HEK293T (cell line): Measurements from ENCODE around the gene CYB5R3.
"Not testable (repeated sequence)": the region's sequence is repeated elsewhere in the genome, so short reads cannot be mapped to it uniquely, and the experiment has no call there.

ENCODE experiments used
- CTCF ChIA-PET: fragments of 350-600 bp; formaldehyde crosslinking; extraction: SDS; loops from one replicate; lab custom pipeline; 2021; ENCODE audit warnings: antibody characterized with exemption, inconsistent platforms; lab: Yijun Ruan, JAX
- POLR2A ChIA-PET: fragments of 350-600 bp; formaldehyde crosslinking; extraction: SDS; loops from one replicate; lab custom pipeline; 2020; ENCODE audit warnings: antibody characterized with exemption, inconsistent platforms; lab: Yijun Ruan, JAX
- DNase-seq: peaks from one replicate; pipeline ENCODE4 v3.0.0; 2012; ENCODE audit warnings: mixed read lengths; ENCODE audit errors: extremely low spot score
- ARNT ChIP-seq: fragments of 450-650 bp; IDR thresholded peaks from 2 replicates; pipeline ENCODE4 v1.6.1; 2017; ENCODE audit warnings: mild to moderate bottlenecking
- BHLHE40 ChIP-seq: fragments of 450-650 bp; IDR thresholded peaks from 2 replicates; pipeline ENCODE4 v1.6.1; 2016; ENCODE audit warnings: mild to moderate bottlenecking, moderate library complexity, borderline replicate concordance
- CTBP1 ChIP-seq: fragments of 450-650 bp; IDR thresholded peaks from 2 replicates; pipeline ENCODE4 v1.6.1; 2016; ENCODE audit warnings: borderline replicate concordance
- ELF4 ChIP-seq: fragments of 450-650 bp; IDR thresholded peaks from 2 replicates; pipeline ENCODE4 v1.6.1; 2017; ENCODE audit warnings: antibody characterized with exemption
- FOXA1 ChIP-seq: fragments of 450-650 bp; IDR thresholded peaks from 2 replicates; pipeline ENCODE4 v1.6.1; 2016; ENCODE audit warnings: mild to moderate bottlenecking
- FOXK2 ChIP-seq: fragments of 450-650 bp; IDR thresholded peaks from 2 replicates; pipeline ENCODE4 v1.6.1; 2016; ENCODE audit warnings: mild to moderate bottlenecking
- FOXM1 ChIP-seq: fragments of 450-650 bp; IDR thresholded peaks from 2 replicates; pipeline ENCODE4 v1.6.1; 2017; ENCODE audit warnings: mild to moderate bottlenecking, borderline replicate concordance
- HDGF ChIP-seq: fragments of 450-650 bp; IDR thresholded peaks from 2 replicates; pipeline ENCODE4 v1.6.1; 2017; ENCODE audit warnings: antibody characterized with exemption, borderline replicate concordance
- L3MBTL2 ChIP-seq: fragments of 450-650 bp; conservative IDR thresholded peaks from 2 replicates; pipeline ENCODE4 v1.6.1; 2016; ENCODE audit warnings: mild to moderate bottlenecking
- LEF1 ChIP-seq: fragments of 450-650 bp; IDR thresholded peaks from 2 replicates; pipeline ENCODE4 v1.6.1; 2017; ENCODE audit warnings: mild to moderate bottlenecking, borderline replicate concordance
- NFRKB ChIP-seq: fragments of 450-650 bp; IDR thresholded peaks from 2 replicates; pipeline ENCODE4 v1.6.1; 2016; ENCODE audit warnings: mild to moderate bottlenecking, moderate library complexity
- SP1 ChIP-seq: fragments of 450-650 bp; IDR thresholded peaks from 2 replicates; pipeline ENCODE4 v1.6.1; 2017
- SUZ12 ChIP-seq: fragments of 450-650 bp; IDR thresholded peaks from 2 replicates; pipeline ENCODE4 v1.6.1; 2016; ENCODE audit warnings: mild to moderate bottlenecking
- TARDBP ChIP-seq: fragments of 450-650 bp; IDR thresholded peaks from 2 replicates; pipeline ENCODE4 v1.6.1; 2016
- ZNF384 ChIP-seq: fragments of 450-650 bp; IDR thresholded peaks from 2 replicates; pipeline ENCODE4 v1.6.1; 2016
- TF ChIP-seq, protein P1 (sequence below): fragments of 450-650 bp; IDR thresholded peaks from 2 replicates; pipeline ENCODE4 v1.6.1; 2016

CYB5R3 gene

DNA sequence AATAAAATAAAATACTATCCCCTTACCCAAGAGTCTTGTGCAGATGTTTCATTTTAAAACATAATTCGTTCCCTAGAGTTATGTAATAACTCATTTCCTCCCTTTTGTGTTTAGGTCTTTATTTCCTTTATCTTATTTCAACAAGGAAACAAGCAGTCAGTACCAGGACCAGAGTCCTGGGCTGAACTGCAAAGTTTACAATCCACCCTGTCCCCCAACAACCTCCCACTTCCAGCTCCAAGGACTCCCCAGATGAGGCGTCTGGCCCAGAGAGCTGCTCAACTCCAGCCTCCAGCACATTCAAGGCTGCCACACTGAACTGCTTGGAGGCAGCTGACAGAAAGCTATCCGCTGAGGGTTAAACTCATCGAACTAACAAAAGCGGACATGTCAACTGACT, 39.0 kb downstream of the CYB5R3 start:
- TF ChIP-seq LEF1 (no peak), FOXA1 (no peak), SUZ12 (no peak), FOXM1 (no peak)
- TF ChIP-seq, protein P1, sequence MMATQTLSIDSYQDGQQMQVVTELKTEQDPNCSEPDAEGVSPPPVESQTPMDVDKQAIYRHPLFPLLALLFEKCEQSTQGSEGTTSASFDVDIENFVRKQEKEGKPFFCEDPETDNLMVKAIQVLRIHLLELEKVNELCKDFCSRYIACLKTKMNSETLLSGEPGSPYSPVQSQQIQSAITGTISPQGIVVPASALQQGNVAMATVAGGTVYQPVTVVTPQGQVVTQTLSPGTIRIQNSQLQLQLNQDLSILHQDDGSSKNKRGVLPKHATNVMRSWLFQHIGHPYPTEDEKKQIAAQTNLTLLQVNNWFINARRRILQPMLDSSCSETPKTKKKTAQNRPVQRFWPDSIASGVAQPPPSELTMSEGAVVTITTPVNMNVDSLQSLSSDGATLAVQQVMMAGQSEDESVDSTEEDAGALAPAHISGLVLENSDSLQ, result no peak
- DNase-seq, result no peak
- ChIA-PET CTCF (no interaction called here), POLR2A (interaction anchor here (1.3 kb wide), 1 partner anchor 40 kb away, joined by 3 read pairs; no protein-coding TSS in a partner anchor)

DNA sequence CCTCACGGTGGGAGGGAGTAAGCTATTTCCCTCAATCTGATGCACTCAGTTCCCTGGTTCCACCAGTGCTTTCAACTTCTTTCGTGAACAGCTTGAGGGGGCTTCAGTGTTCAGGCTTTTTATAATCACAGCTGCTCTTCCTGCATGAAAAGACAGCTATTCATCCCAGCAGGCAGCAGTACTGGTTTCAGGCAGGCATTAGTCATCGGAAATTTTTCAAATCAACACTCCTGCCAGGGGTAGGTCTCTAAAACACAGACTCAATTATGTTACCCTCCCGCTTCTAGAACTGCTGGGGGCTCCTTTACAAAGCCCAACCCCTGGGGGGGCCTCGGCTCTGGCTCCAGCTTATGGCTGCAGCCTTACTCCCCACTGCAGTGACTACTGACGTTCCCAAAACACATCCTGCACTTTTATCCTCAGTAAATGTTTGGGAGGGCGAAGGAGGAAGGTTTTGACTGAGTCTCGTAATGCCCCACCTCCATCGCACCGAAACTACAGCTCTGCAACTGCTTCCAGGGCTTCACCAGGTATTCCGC, 40.3 kb downstream of the CYB5R3 start:
- TF ChIP-seq TARDBP, result no peak
- ChIA-PET POLR2A (interaction anchor here (1.3 kb wide), 1 partner anchor 39 kb away, joined by 3 read pairs; no protein-coding TSS in a partner anchor), CTCF (interaction anchor here (1.1 kb wide), 1 partner anchor 13 kb away, joined by 3 read pairs; no protein-coding TSS in a partner anchor)
- no peak for DNase-seq

DNA sequence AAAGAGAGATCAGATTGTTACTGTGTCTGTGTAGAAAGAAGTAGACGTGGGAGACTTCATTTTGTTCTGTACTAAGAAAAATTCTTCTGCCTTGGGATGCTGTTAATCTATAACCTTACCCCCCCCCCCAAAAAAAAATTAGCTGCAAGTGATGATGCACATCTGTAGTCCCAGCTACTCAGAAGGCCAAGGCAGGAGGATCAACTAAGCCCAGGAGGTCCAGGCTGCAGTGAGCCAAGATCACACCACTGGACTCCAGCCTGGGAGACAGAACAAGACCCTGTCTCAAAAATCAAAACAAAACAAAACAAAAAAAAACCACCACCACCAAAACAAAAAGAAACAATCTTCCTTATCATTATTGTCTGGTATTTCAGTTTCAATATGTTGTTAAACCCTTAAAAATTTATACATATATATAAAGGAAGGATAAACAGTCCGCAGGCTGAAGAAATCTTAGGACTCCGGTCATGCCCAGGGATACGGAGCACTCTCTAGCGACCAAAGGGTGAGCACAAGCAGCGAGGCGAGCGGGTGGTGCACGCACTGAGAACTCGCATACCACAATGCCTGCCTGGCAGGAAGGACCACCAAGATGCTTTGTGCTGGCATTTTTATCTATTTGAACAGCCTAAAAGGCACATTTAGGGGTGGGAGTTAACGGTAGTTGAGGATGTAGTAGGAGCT, 40.9 kb downstream of the CYB5R3 start:
- DNase-seq, result no peak
- TF ChIP-seq SP1 (no peak), LEF1 (no peak), CTBP1 (no peak), HDGF (no peak), SUZ12 (no peak)
- ChIA-PET POLR2A (no interaction called here), CTCF (interaction anchor here (1.1 kb wide), 1 partner anchor 13 kb away, joined by 3 read pairs; no protein-coding TSS in a partner anchor)

DNA sequence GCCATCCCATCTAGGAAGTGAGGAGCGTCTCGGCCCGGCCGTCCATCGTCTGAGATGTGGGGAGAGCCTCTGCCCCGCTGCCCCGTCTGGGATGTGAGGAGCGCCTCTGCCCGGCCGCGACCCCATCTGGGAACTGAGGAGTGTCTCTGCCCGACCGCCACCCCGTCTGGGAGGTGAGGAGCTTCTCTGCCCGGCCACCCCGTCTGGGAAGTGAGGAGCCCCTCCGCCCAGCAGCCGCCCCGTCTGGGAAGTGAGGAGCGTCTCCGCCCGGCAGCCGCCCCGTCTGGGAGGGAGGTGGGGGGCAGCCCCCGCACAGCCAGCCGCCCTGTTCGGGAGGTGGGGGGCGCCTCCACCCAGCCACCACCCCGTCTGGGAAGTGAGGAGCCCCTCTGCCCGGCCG, 41.6 kb downstream of the CYB5R3 start:
- DNase-seq, CTCF ChIA-PET, POLR2A ChIA-PET: not testable (repeated sequence)

DNA sequence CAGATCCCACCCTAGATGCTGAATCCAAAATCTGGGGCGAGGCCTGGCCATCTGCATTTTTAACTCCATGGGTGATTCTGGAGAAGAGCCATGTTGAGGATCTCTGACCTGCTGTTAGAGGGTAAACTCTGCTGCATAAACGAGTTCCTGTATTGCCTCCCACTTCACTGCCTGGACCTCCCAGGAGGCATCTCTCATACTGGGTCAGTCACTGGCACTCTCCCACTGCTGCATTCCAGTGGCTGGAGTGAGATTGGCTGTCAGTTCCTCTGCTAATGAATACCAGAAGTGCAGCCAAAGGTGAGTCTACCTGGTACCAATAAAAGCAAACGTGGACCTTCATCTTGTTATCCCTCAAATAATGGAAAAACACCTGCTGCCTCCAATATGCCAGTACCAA, 44.8 kb downstream of the CYB5R3 start:
- ChIA-PET CTCF (no interaction called here), POLR2A (no interaction called here)
- TF ChIP-seq BHLHE40 (no peak), ELF4 (no peak), CTBP1 (no peak)
- no peak for DNase-seq

DNA sequence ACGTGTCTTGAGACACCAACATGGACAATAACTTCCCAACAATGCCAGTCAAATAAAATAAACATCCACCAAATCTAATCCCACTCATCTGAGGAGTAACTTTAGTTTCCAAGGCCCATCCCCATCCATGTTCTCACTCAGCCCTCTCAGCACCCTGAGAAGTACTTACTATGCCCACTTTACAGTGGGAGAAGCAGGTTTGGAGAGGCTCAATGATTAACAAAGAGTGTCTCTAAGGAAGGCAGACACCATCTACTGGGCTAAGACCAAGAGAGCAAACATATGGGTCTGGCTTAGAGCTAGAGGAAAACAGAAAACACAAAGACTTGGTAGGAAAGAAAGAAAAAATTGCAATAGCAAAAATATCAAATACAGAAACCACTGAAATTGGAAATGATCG, 45.8 kb downstream of the CYB5R3 start:
- ChIA-PET CTCF (no interaction called here), POLR2A (no interaction called here)
- TF ChIP-seq BHLHE40 (no peak), ARNT (no peak), HDGF (no peak), TARDBP (no peak), FOXM1 (no peak), L3MBTL2 (no peak), ELF4 (no peak), LEF1 (no peak), SP1 (no peak), CTBP1 (no peak), SUZ12 (no peak), NFRKB (no peak), FOXA1 (no peak), FOXK2 (no peak), ZNF384 (no peak)
- TF ChIP-seq, protein P1, result no peak
- DNase-seq, result no peak

DNA sequence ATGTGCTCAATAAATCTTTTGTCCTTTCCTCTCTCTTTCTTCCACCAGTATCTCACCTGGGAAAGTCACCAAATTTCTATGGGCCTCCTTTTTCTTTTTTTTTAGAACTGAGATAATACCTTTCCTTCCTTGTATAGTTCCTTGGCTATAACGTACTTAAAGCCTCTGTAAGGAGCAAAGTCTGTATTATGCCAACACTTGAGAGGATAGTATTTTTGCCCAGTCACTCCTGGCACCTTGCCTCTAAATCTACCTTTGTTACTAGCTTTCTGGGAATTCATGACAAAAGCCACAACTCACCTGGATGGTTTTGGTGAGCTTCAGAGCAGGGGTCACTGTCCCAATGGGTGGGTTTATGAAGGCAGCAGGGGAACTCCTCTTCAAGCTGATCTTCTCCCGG, 46.7 kb downstream of the CYB5R3 start:
- no peak for TF ChIP-seq SUZ12
- no peak for TF ChIP-seq SP1
- TF ChIP-seq, protein P1, result no peak
- no peak for TF ChIP-seq BHLHE40
- no peak for TF ChIP-seq ARNT
- TF ChIP-seq FOXA1, result no peak
- TF ChIP-seq ZNF384, result no peak
- no peak for TF ChIP-seq ELF4
- TF ChIP-seq NFRKB, result no peak
- TF ChIP-seq HDGF, result no peak
- no peak for TF ChIP-seq FOXM1
- TF ChIP-seq CTBP1, result no peak
- no peak for TF ChIP-seq L3MBTL2
- TF ChIP-seq LEF1, result no peak
- no peak for TF ChIP-seq FOXK2
- no peak for TF ChIP-seq TARDBP
- ChIA-PET POLR2A (no interaction called here), CTCF (no interaction called here)
- DNase-seq, result no peak
